ENCODE results near the gene UBAC2.

Gene UBAC2

DNA sequence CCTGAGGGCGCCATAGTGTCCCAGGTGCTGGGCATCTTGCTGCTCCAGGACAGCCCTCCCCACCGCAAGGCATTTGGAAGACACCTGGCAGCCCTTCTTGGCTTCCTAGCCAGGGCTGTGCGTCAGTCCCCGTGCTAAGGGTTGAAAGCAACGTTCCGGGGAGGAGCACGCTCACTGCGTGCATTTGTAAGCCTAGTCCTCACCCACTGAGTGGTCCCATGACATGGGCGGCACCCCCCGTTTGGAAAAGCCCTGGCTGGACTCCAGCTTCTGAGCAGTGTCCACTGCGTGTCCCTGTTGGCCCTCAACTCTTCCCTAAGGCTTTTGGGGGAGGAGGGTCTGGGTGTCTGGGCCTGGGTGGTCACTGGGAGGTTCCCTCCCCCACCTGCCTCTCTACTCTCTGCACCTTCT is 182.9 kb downstream of the UBAC2 start:
- Histone ChIP-seq H3K27ac (no peak overlapping the region), H3K27me3 (ENCODE audit: insufficient read depth, low read depth, severe bottlenecking) (no peaks in the 10 kb centered on the region), H3K36me3 (peaks cover 6% of the 10 kb centered on the region; the same call in 1 of the 2 replicates), H3K4me3 (ENCODE audit: low read depth, low read length) (no peak overlapping the region), H3K9me3 (ENCODE audit: severe bottlenecking) (no peaks in the 10 kb centered on the region)
- TF ChIP-seq, protein P1, sequence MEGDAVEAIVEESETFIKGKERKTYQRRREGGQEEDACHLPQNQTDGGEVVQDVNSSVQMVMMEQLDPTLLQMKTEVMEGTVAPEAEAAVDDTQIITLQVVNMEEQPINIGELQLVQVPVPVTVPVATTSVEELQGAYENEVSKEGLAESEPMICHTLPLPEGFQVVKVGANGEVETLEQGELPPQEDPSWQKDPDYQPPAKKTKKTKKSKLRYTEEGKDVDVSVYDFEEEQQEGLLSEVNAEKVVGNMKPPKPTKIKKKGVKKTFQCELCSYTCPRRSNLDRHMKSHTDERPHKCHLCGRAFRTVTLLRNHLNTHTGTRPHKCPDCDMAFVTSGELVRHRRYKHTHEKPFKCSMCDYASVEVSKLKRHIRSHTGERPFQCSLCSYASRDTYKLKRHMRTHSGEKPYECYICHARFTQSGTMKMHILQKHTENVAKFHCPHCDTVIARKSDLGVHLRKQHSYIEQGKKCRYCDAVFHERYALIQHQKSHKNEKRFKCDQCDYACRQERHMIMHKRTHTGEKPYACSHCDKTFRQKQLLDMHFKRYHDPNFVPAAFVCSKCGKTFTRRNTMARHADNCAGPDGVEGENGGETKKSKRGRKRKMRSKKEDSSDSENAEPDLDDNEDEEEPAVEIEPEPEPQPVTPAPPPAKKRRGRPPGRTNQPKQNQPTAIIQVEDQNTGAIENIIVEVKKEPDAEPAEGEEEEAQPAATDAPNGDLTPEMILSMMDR (IDR thresholded peaks at IDR 0.05; ENCODE audit: low read depth, low read length): no peak
- no peak for DNase-seq

DNA sequence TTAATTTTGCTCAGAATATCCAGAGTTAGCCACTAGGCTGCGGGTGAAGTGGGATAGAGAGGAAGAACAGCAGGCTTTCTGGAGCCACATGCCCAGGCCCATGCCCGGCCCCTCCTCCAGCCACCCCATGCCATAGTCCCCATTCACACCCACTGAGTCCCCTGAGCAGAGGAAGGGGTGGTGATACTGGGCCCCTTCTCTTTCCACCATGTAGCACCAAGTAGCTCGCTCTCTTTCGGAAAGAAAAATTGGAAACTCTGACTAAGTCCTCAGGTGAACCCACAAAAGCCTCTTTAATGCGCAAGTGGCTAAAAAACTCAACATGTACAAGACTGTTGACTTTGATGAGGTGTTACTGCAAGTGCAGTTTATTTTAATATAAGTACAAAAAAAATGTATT is 183.3 kb downstream of the UBAC2 start:
- Histone ChIP-seq H3K27me3 (ENCODE audit: insufficient read depth, low read depth, severe bottlenecking) (no peaks in the 10 kb centered on the region), H3K27ac (no peak overlapping the region), H3K36me3 (peaks cover 6% of the 10 kb centered on the region; the same call in 1 of the 2 replicates), H3K9me3 (ENCODE audit: severe bottlenecking) (no peaks in the 10 kb centered on the region), H3K4me3 (ENCODE audit: low read depth, low read length) (no peak overlapping the region)
- no peak for DNase-seq
- TF ChIP-seq, protein P1 (IDR thresholded peaks at IDR 0.05; ENCODE audit: low read depth, low read length): no peak

DNA sequence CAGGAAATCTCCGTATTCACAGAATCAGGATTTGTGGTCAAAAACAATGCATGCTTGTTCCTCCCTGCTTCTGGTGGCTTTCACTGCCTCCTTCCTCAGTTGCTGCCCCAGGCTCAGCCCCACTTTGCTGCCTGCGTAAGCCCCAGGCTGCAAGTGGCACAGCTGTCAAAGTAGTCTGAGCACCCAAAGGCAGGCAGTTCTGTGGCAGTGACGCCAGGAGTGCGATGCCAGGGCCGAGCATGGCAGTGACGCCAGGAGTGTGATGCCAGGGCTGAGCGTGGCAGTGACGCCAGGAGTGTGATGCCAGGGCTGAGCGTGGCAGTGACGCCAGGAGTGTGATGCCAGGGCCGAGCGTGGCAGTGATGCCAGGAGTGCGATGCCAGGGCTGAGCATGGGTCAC is 183.8 kb downstream of the UBAC2 start:
- Histone ChIP-seq H3K27ac (no peak overlapping the region), H3K36me3 (peaks cover 6% of the 10 kb centered on the region; the same call in 1 of the 2 replicates), H3K27me3 (ENCODE audit: insufficient read depth, low read depth, severe bottlenecking) (no peaks in the 10 kb centered on the region), H3K4me3 (ENCODE audit: low read depth, low read length) (no peak overlapping the region), H3K9me3 (ENCODE audit: severe bottlenecking) (no peaks in the 10 kb centered on the region)
- TF ChIP-seq, protein P1 (IDR thresholded peaks at IDR 0.05; ENCODE audit: low read depth, low read length): no peak
- DNase-seq: no peak

DNA sequence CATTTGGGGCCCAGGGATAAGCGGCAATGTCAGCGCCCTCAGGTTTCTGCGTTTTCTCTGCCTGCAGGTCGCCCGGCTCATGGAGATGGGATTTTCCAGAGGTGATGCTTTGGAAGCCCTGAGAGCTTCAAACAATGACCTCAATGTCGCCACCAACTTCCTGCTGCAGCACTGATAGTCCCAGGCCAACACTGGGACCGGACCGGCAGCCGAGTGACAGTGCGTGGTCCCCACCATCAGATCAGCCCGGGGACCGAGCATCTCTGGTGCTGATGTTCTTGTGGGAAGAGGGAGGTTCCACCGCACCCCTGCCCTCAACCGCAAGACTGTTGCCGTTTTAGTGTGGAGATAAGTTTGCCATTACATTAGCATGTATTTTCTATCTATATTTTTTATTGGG is 184.5 kb downstream of the UBAC2 start:
- Histone ChIP-seq H3K4me3 (ENCODE audit: low read depth, low read length) (no peak overlapping the region), H3K27me3 (ENCODE audit: insufficient read depth, low read depth, severe bottlenecking) (no peaks in the 10 kb centered on the region), H3K27ac (no peak overlapping the region), H3K9me3 (ENCODE audit: severe bottlenecking) (no peaks in the 10 kb centered on the region), H3K36me3 (peaks cover 6% of the 10 kb centered on the region; the same call in 1 of the 2 replicates)
- no peak for DNase-seq
- TF ChIP-seq, protein P1 (IDR thresholded peaks at IDR 0.05; ENCODE audit: low read depth, low read length): no peak

DNA sequence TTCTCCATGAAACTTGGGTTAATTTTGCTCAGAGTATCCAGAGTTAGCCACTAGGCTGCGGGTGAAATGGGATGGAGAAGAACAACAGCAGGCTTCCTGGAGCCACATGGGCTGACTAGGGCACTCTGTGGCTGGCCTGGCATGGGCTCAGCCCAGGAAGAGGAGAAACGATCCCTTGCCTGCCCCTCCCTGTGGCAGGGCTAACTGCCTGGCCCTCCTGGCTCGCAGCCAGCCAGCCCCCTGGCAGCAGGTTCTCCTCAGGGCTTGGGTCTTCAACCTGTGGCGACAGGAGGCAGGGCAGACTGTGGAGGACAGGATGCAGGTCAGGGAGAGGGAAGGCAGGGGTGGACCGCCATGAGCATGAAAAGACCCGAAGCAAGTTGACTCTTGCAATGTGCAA is 185.3 kb downstream of the UBAC2 start:
- no peak for DNase-seq
- no peaks in the 10 kb centered on the region for H3K27me3 ChIP-seq (ENCODE audit: insufficient read depth, low read depth, severe bottlenecking)

More for the DNA sequence above, 185.3 kb downstream of the UBAC2 start:
- H3K36me3 ChIP-seq: peaks cover 6% of the 10 kb centered on the region; the same call in 1 of the 2 replicates
- no peaks in the 10 kb centered on the region for H3K9me3 ChIP-seq (ENCODE audit: severe bottlenecking)
- H3K27ac ChIP-seq: no peak overlapping the region
- TF ChIP-seq, protein P1 (IDR thresholded peaks at IDR 0.05; ENCODE audit: low read depth, low read length): no peak
- no peak overlapping the region for H3K4me3 ChIP-seq (ENCODE audit: low read depth, low read length)

Measured in WERI-Rb-1 (cell line).